BE2C (cell line): Measurements from ENCODE around the gene FAM168B.

Experiments used
- DNase-seq: peaks from one replicate; pipeline ENCODE4 v3.0.0-alpha.2; 2020
- H3K27me3 ChIP-seq: fragments of 250-450 bp; sonication (Bioruptor Pico); 2 replicates; pipeline ENCODE4 v1.5.1; 2020; ENCODE audit warnings: mild to moderate bottlenecking
- H3K36me3 ChIP-seq: fragments of 250-450 bp; sonication (Bioruptor Pico); 2 replicates; pipeline ENCODE4 v1.5.1; 2020; ENCODE audit warnings: mild to moderate bottlenecking
- H3K4me1 ChIP-seq: fragments of 250-450 bp; sonication (Bioruptor Pico); 2 replicates; pipeline ENCODE4 v1.5.1; 2020
- H3K4me3 ChIP-seq: 2 replicates; pipeline ENCODE4 v1.5.1; 2011; ENCODE audit warnings: low read depth, low read length
- H3K9me3 ChIP-seq: fragments of 250-450 bp; sonication (Bioruptor Pico); 2 replicates; pipeline ENCODE4 v1.5.1; 2020
- CTCF ChIP-seq: IDR thresholded peaks from 2 replicates; pipeline ENCODE4 v1.5.1; 2012; ENCODE audit warnings: mild to moderate bottlenecking, low read depth, low read length

Gene FAM168B

GRCh38 chr2:131058920-131059319, 34.3 kb downstream of the FAM168B start:
- no peaks in the 10 kb centered on the region; the same call in 1 of the 2 replicates for H3K36me3 ChIP-seq
- no peak for TF ChIP-seq CTCF
- no peak overlapping the region for H3K4me3 ChIP-seq
- H3K4me1 ChIP-seq = no peaks in the 10 kb centered on the region
- H3K9me3 ChIP-seq = no peaks in the 10 kb centered on the region
- DNase-seq = no peak
- H3K27me3 ChIP-seq = no peaks in the 10 kb centered on the region

GRCh38 chr2:131058214-131058843, 34.9 kb downstream of the FAM168B start:
- DNase-seq = no peak
- Histone ChIP-seq H3K4me1 (no peaks in the 10 kb centered on the region), H3K36me3 (no peaks in the 10 kb centered on the region; the same call in 1 of the 2 replicates), H3K4me3 (no peak overlapping the region), H3K9me3 (no peaks in the 10 kb centered on the region), H3K27me3 (no peaks in the 10 kb centered on the region)
- no peak for TF ChIP-seq CTCF

- no peak overlapping the region for H3K4me3 ChIP-seq
- TF ChIP-seq CTCF = no peak
- H3K4me1 ChIP-seq = no peaks in the 10 kb centered on the region
- no peak for DNase-seq
- H3K9me3 ChIP-seq = no peaks in the 10 kb centered on the region
- H3K27me3 ChIP-seq = no peaks in the 10 kb centered on the region
- peaks cover 3% of the 10 kb centered on the region for H3K36me3 ChIP-seq
Observed at GRCh38 chr2:131056932-131057287, 36.4 kb downstream of the FAM168B start.

GRCh38 chr2:131056204-131056931, 36.9 kb downstream of the FAM168B start:
- H3K36me3 ChIP-seq = peaks cover 3% of the 10 kb centered on the region
- H3K4me1 ChIP-seq = no peaks in the 10 kb centered on the region
- H3K27me3 ChIP-seq = no peaks in the 10 kb centered on the region
- no peaks in the 10 kb centered on the region for H3K9me3 ChIP-seq
- no peak for DNase-seq
- H3K4me3 ChIP-seq = no peak overlapping the region
- TF ChIP-seq CTCF = no peak

GRCh38 chr2:131055169-131056065, 37.8 kb downstream of the FAM168B start:
- H3K4me1 ChIP-seq = no peaks in the 10 kb centered on the region
- H3K36me3 ChIP-seq = peaks cover 3% of the 10 kb centered on the region
- DNase-seq = no peak
- H3K4me3 ChIP-seq = no peak overlapping the region
- no peak for TF ChIP-seq CTCF
- no peaks in the 10 kb centered on the region for H3K9me3 ChIP-seq
- no peaks in the 10 kb centered on the region for H3K27me3 ChIP-seq
